Measurements from ENCODE around the gene CDCA7. TPM values are rescaled to one million over a fixed set of nuclear protein-coding genes. Genes with fewer than 3 reads are reported as not detected.

The CDCA7 gene
- total and polyA plus RNA-seq, 2 donors (not counting 3 experiments of a cell fraction or from before 2014, with no cell fraction given): 14.9 to 29.7 TPM

DNA sequence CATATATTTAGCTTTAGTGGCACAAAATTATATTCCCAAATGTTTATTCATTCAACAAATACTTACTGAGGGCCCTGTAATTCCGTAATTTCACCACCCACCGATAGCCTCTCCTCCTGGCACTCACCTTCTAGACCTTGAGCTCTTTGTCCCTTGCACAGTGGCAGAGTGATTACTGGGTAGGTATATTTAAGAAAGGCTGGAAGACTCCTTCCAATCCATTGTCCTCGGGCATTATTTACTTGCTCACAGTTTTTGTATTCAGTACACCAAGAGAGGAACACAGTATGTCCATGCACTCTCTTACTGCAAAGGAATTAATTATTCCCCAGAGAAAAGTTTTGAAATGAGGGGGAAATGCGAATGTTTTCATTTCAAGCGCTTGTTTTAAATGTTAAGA, 1.1 kb upstream of the CDCA7 start:
- TF ChIP-seq POLR2A (IDR thresholded peaks at IDR 0.05; ENCODE audit: low read depth, low read length) (no peak), MYC (IDR thresholded peaks at IDR 0.05; ENCODE audit: low read depth, low read length) (no peak), GATA2 (IDR thresholded peaks at IDR 0.05; ENCODE audit: insufficient read depth, insufficient read length, low read depth, low read length) (no peak), MAX (IDR thresholded peaks at IDR 0.05; ENCODE audit: insufficient read depth, insufficient read length) (no peak), EZH2 (IDR thresholded peaks at IDR 0.05; ENCODE audit: borderline replicate concordance, low read depth, low read length, severe bottlenecking) (no peak), POLR2AphosphoS5 (IDR thresholded peaks at IDR 0.05; ENCODE audit: insufficient read depth, low read depth, low read length) (no peak)
- dilution Hi-C loops (cut with MboI; ENCODE audit: extremely low pct_ligation_motif_present, low sequenced_read_pairs): no loop called here
- H2AFZ ChIP-seq (ENCODE audit: low read depth, low read length): no peak overlapping the region
- H3K4me1 ChIP-seq (ENCODE audit: control insufficient read depth, extremely low read depth, insufficient read depth, low read length): peaks cover 8% of the 10 kb centered on the region
- H3K4me3 ChIP-seq (replicated peaks in 1 of 3; ENCODE audit: insufficient read depth in 1 of 3, low read depth in 1 of 3, low read length in 3 of 3): no peak overlapping the region
- H3K79me2 ChIP-seq (ENCODE audit: control insufficient read depth, insufficient read depth, low read length): peaks cover 25% of the 10 kb centered on the region
- CTCF ChIA-PET: no interaction called here
- H3K9me1 ChIP-seq (replicated peaks; ENCODE audit: control insufficient read depth, extremely low read depth, insufficient read depth, low read length): no peaks in the 10 kb centered on the region
- no TSS peak for BruUV-seq (replicated peaks)
- no peaks in the 10 kb centered on the region for H4K20me1 ChIP-seq (replicated peaks; ENCODE audit: control insufficient read depth, extremely low read depth, insufficient read depth, low read length)
- H3K27ac ChIP-seq (ENCODE audit: insufficient read depth, low read depth, low read length): no peak overlapping the region
- H3K9me3 ChIP-seq (replicated peaks; ENCODE audit: control insufficient read depth, insufficient read depth, low read length): no peaks in the 10 kb centered on the region
- intact Hi-C loops (cut with micrococcal nuclease): loop anchor here (10.0 kb wide), 1 partner anchor 139 kb away; no protein-coding TSS in a partner anchor
- POLR2A ChIA-PET: no interaction called here
- DNase-seq (ENCODE audit: low read depth, low spot score) (no peak), FAIRE-seq (no peak)
- no peaks in the 10 kb centered on the region for H3K36me3 ChIP-seq (ENCODE audit: control insufficient read depth in 2 of 2, extremely low read depth in 1 of 2, insufficient read depth in 2 of 2, low read length in 2 of 2)
- H3K9ac ChIP-seq (replicated peaks; ENCODE audit: extremely low read depth, insufficient read depth, low read length): no peak overlapping the region
- peak overlapping the region; percentile 88 for H3K4me2 ChIP-seq (ENCODE audit: insufficient read depth, low read length)
- peaks cover 0 to 3% of the 10 kb centered on the region in 2 experiments for H3K27me3 ChIP-seq (ENCODE audit: control insufficient read depth in 2 of 2, insufficient read depth in 2 of 2, low read length in 2 of 2)

DNA sequence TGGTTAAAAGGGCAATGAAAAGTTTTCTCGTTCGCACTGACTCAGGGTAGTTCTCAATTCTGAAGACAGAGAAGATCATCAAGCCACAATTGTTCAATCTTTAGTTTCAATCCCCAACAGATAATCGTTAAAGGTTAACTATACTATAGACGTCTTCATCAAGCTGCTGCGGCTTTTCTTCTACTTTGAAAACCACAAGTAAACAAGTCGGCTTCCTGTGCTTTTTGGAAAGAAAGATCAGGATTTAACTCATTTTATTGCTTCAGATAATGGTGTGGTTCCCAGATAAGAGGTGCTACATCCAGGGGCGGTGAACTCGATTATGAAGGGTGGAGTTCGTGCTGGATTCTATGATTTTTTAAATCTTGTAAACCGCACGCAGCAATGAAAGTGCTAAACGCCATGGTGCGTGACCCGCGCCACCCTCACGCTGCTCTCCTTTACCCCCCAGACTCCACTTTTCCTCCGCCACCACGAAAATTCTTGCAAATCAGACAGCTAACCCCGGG, 545 bp upstream of the CDCA7 start:
- BruUV-seq (replicated peaks): TSS peak; percentile 69
- TF ChIP-seq MYC (IDR thresholded peaks at IDR 0.05; ENCODE audit: low read depth, low read length) (no peak), POLR2A (IDR thresholded peaks at IDR 0.05; ENCODE audit: low read depth, low read length) (peak; percentile 7), POLR2AphosphoS5 (IDR thresholded peaks at IDR 0.05; ENCODE audit: insufficient read depth, low read depth, low read length) (no peak)
- Histone ChIP-seq H3K4me3 (replicated peaks in 1 of 3; ENCODE audit: insufficient read depth in 1 of 3, low read depth in 1 of 3, low read length in 3 of 3) (peak overlapping the region; percentile 52 to 90 (median 80)), H3K9me1 (replicated peaks; ENCODE audit: control insufficient read depth, extremely low read depth, insufficient read depth, low read length) (no peaks in the 10 kb centered on the region), H3K79me2 (ENCODE audit: control insufficient read depth, insufficient read depth, low read length) (peaks cover 28% of the 10 kb centered on the region), H3K27ac (ENCODE audit: insufficient read depth, low read depth, low read length) (peak overlapping the region; percentile 92), H3K4me1 (ENCODE audit: control insufficient read depth, extremely low read depth, insufficient read depth, low read length) (peaks cover 8% of the 10 kb centered on the region), H2AFZ (ENCODE audit: low read depth, low read length) (peak overlapping the region; percentile 97), H3K4me2 (ENCODE audit: insufficient read depth, low read length) (peak overlapping the region; percentile 88), H3K9ac (replicated peaks; ENCODE audit: extremely low read depth, insufficient read depth, low read length) (peak overlapping the region; percentile 96), H3K36me3 (ENCODE audit: control insufficient read depth in 2 of 2, extremely low read depth in 1 of 2, insufficient read depth in 2 of 2, low read length in 2 of 2) (no peaks in the 10 kb centered on the region), H3K9me3 (replicated peaks; ENCODE audit: control insufficient read depth, insufficient read depth, low read length) (no peaks in the 10 kb centered on the region), H4K20me1 (replicated peaks; ENCODE audit: control insufficient read depth, extremely low read depth, insufficient read depth, low read length) (no peaks in the 10 kb centered on the region), H3K27me3 (ENCODE audit: control insufficient read depth in 2 of 2, insufficient read depth in 2 of 2, low read length in 2 of 2) (peaks cover 0 to 3% of the 10 kb centered on the region in 2 experiments)
- DNase-seq (ENCODE audit: low read depth, low spot score) (no peak), FAIRE-seq (no peak)
- intact Hi-C loops (cut with micrococcal nuclease) (loop anchor here (2.0 to 10.0 kb wide), 2 partner anchors 139 to 277 kb away; no protein-coding TSS in a partner anchor), dilution Hi-C loops (cut with MboI; ENCODE audit: extremely low pct_ligation_motif_present, low sequenced_read_pairs) (no loop called here)
- ChIA-PET CTCF (interaction anchor here (1.0 kb wide), 1 partner anchor 327 kb away, joined by 8 read pairs; no protein-coding TSS in a partner anchor), POLR2A (no interaction called here)

All from endothelial cell of umbilical vein (primary cell).